ENCODE data around the gene NTM.

Gene NTM

DNA sequence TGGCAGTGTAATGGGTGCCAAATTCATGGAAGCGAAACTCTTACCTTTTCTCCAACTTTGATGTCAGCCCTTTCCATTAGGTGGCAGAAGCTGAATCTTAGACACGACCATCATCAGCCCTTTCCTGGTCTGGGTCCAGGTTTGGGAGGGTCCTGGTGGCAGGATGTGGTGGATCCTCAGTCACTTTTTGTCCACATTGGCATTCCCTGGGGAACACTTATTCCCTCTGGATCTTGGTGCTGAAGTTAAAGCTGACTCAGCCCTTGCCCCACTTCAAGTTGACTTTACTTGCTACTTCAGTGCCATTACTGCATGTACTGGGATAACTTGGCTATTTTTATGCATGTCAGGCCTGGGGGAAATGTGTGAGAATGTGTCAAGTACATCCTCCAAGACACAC, 16.6 kb upstream of the NTM start:
- TF ChIP-seq CTCF (IDR thresholded peaks at IDR 0.05; ENCODE audit: low read depth, low read length), result no peak
- H3K4me3 ChIP-seq (replicated peaks in 1 of 2; ENCODE audit: low read depth in 2 of 2, low read length in 2 of 2), result no peak overlapping the region
- peak in 1 of 2 donors; percentile 1 for DNase-seq (ENCODE audit: low read depth in 2 of 2)

GRCh38 chr11:131354251-131354701, 16.1 kb upstream of the NTM start:
- no peak for TF ChIP-seq CTCF (IDR thresholded peaks at IDR 0.05; ENCODE audit: low read depth, low read length)
- peak in 1 of 2 donors; percentile 24 for DNase-seq (ENCODE audit: low read depth in 2 of 2)
- no peak overlapping the region for H3K4me3 ChIP-seq (replicated peaks in 1 of 2; ENCODE audit: low read depth in 2 of 2, low read length in 2 of 2)

DNA sequence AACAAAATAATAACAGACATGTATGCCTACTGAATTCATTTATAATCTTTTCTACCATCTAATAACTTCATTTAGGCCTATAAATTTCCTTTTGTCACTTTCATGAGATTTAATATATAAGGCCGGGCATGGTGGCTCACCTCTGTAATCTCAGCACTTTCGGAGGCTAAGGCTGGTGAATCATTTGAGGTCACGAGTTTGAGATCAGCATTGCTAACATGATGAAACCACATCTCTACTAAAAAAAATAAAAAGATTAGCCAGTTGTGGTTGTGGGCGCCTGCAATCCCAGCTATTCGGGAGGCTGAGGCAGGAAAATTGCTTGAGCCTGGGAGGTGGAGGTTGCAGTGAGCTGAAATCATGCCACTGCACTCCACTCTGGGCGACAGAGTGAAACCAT, 14.2 kb upstream of the NTM start:
- peak in 1 of 2 donors; percentile 47 for DNase-seq (ENCODE audit: low read depth in 2 of 2)
- no peak for TF ChIP-seq CTCF (IDR thresholded peaks at IDR 0.05; ENCODE audit: low read depth, low read length)
- H3K4me3 ChIP-seq (replicated peaks in 1 of 2; ENCODE audit: low read depth in 2 of 2, low read length in 2 of 2), result no peak overlapping the region

DNA sequence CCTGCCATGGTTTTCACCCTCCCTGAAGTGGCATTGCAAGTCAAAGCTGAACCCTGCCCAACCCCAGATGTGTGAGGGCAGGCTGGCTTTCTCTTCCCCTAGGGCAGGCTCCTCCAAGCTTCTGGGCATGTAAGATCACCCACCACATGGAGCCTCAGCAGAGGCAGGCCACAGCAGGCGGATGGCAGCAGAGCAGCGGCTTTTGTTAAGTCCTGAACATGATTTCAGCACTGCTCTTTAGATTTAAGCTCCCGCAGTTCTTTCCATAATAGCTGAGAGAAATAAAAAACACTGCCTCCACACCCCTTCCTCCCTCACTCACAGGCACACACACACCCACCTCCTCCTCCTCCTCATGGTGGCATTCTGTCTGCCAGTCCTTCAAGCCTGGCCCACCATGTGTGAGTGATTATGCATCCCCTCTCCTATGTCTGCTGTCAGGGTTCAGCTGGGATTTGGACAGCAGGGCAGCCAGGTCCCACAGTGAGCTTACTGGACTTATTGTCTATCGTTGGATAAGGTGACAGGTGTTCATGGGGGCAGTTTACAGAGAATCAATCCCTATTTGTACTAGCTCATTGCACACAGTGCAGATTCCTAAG, 5.0 kb upstream of the NTM start:
- no peak overlapping the region for H3K4me3 ChIP-seq (replicated peaks in 1 of 2; ENCODE audit: low read depth in 2 of 2, low read length in 2 of 2)
- no peak for TF ChIP-seq CTCF (IDR thresholded peaks at IDR 0.05; ENCODE audit: low read depth, low read length)
- DNase-seq (ENCODE audit: low read depth in 2 of 2), result no peak

DNA sequence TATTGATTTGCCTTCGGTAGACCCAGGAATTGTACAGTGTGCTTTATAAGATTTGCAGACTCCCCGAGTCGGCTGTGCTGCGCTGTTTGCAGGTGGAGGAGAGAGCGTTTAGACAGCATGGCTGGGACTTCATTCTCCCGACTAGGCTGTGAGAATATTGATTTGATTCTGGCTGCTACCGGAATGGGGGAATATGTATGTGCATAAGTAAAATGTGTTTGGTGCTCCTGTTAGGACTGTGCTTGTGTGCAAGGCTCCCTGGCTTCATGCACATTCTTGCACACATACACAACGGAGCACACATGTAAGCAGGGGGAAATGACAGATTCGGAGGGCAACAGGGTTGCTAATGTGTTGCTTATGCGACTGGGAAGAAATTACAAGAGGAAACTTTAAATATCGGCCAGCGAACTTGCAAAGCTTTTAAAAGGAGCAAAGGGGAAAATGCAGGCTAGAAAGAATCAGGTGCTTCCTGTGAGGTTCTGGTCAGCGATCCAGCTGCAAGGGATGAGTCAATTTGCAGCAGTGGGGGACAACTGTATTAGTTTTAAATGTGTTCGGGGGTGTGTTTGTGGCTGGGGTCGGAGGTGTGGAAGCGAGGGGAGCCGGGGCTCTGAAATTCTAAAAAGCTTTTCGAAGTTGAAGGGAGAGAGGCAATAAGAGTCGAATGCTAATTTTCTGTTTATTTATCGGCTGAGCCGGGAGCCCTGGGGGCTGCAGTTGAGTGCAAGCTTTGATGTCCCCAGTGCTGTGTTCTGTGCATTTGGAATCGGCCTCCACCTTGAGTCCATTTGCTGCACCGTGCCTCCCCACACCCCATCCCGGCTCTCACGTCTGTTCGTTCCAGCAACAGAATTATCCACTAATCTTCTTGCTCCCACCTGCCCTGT, 731 bp downstream of the NTM start:
- no peak for TF ChIP-seq CTCF (IDR thresholded peaks at IDR 0.05; ENCODE audit: low read depth, low read length)
- no peak overlapping the region for H3K4me3 ChIP-seq (replicated peaks in 1 of 2; ENCODE audit: low read depth in 2 of 2, low read length in 2 of 2)
- DNase-seq (ENCODE audit: low read depth in 2 of 2), result no peak

GRCh38 chr11:131371791-131372104, 1.3 kb downstream of the NTM start:
- DNase-seq (ENCODE audit: low read depth in 2 of 2), result no peak
- no peak overlapping the region for H3K4me3 ChIP-seq (replicated peaks in 1 of 2; ENCODE audit: low read depth in 2 of 2, low read length in 2 of 2)

More at GRCh38 chr11:131371791-131372104, 1.3 kb downstream of the NTM start:
- TF ChIP-seq CTCF (IDR thresholded peaks at IDR 0.05; ENCODE audit: low read depth, low read length), result no peak
